Stimulated activated CD8-positive, alpha-beta memory T cell treated with anti-CD3 and anti-CD28 coated beads, Interleukin-15, amount 100 ng/mL, for 48 hours (primary cell): ENCODE results near the gene TOMM22.
"Not testable (repeated sequence)": the region's sequence is repeated elsewhere in the genome, so short reads cannot be mapped to it uniquely, and the experiment has no call there.

ENCODE experiments used
- DNase-seq, 2 donors: peaks; one replicate each; pipeline ENCODE4 v3.0.0-alpha.2; 2020; ENCODE audit warnings: low read depth in 2 of 2

Gene TOMM22

DNA sequence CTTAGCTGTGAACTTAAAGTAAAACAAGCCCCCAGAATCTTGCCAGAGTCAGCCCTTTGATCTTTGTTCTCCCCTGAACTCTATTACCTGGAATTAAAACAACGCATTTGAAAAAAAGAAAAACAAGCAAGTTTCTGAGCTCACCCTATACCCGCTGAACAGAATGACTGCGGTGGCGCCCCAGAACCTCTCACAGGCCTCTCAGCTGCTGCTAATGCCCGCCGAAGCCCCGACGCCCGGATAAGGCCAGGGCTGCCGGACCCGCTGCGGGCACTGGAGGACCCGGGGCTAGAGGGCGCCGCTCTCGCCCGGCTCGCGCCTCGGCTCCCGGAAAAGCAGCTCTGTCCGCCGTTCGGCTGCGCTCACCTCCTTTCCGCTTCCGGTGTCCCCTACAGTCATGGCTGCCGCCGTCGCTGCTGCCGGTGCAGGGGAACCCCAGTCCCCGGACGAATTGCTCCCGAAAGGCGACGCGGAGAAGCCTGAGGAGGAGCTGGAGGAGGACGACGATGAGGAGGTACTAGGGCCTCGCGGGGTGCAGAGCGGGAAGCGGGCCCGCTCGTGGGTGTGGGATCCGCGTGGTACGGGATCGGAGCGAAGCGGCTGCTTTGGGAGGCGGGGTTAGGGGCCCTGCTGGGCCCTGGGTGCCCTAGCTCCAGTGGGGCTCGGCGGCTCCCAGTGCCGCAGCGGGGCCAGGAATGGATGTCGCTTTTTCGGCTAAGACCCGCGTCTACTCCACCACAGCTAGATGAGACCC, at the start of gene TOMM22:
Gene TOMM22, plus strand, starts transcription at position 376 of the 754 bp plus-strand sequence. Its CDS starts 22 bp downstream, at position 398.
- DNase-seq, result peak; percentile 83

DNA sequence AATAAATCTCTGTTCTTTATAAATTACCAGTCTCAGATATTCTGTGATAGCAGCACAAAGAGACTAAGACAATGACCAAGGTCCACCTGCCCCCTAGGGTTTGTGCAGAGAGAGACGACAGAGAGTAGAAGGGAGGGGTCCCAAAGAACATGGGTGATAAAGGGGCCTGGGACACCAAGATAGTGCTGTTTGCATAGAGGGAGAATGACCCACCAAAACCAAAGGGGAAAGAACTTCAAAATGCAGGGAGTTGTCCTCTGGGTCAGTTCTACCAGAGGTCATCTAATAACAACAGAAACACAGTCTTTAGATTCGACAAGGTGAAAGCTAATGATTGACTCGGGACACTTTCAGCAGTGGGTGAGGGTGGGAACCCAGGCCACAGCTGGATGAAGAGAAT, 49.2 kb upstream of the TOMM22 start:
- no peak for DNase-seq

DNA sequence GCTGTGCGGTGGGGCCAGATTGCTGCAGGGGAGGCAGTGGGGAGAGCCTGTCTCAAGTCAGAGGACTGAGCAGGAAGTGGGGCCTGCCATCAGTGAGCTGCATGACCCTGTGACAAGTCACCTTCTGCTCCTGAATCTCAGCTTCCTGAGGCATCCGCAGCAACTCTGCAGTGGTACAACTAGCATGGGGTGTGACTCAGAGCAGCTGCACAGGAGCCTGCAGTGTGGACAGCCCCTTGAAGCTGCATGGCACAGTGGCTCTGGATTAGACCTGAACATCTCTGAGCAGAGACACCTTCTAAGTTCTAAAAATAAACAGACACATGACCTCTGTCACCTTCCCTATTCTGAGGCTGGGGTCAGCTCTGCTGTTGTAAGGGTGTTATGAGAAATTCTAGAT, 43.5 kb upstream of the TOMM22 start:
- no peak for DNase-seq

DNA sequence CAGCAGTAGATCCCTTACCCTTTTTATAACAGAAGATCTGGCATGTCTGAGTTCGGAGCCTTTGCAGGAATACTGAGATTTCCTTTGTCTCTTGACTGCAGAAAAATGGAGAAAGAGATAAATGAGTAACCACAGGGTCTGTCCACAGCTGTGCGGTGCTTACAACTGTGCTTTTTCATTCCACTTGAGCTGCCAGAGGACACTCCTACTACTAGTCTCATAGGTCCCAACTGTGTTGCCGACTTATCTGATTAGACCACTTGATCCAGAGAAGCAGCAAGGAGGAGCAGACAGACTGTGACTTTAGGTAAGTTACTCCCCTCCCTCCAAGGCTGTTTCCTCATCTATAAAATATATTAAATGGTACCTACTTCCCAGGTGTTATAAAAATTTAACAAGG, 43.0 kb upstream of the TOMM22 start:
- DNase-seq, result no peak

GRCh38 chr22:38641476-38642040, 40.2 kb upstream of the TOMM22 start:
- no peak for DNase-seq

GRCh38 chr22:38644245-38644644, 37.5 kb upstream of the TOMM22 start:
- not testable (repeated sequence) for DNase-seq

GRCh38 chr22:38645430-38645829, 36.3 kb upstream of the TOMM22 start:
- no peak for DNase-seq

- no peak for DNase-seq
Measured at GRCh38 chr22:38649841-38650522, 31.8 kb upstream of the TOMM22 start.

GRCh38 chr22:38652859-38653258, 28.9 kb upstream of the TOMM22 start:
- no peak for DNase-seq

DNA sequence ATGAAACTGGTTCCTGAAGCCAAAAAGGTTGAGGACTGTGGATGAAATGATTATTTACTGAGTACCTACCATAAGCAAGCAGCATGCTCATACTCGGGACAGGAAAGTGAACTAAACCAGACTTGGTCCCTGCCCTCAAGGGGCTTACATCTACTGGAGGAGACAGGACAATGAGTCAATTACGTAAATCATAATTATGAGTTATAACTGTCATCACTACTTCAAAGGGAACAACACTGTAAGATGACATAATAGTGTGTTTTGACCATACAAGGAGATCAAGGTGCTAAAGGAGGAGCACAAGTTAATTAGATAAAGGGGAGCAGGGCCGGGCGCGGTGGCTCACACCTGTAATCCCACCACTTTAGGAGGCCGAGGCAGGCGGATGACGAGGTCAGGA, 28.0 kb upstream of the TOMM22 start:
- no peak for DNase-seq

- DNase-seq, result no peak
Measured at GRCh38 chr22:38655519-38656255, 26.1 kb upstream of the TOMM22 start.

- DNase-seq, result peak; percentile 74 to 75
Measured at GRCh38 chr22:38656256-38657044, 25.3 kb upstream of the TOMM22 start, which contains the start of the genes CBY1 and FAM227A. Gene CBY1, plus strand, starts transcription at chr22:38656638. Its CDS starts 11,417 bp downstream, at chr22:38668055. Gene FAM227A, minus strand, starts transcription at chr22:38656392. Its CDS starts 6,224 bp downstream, at chr22:38650168.

DNA sequence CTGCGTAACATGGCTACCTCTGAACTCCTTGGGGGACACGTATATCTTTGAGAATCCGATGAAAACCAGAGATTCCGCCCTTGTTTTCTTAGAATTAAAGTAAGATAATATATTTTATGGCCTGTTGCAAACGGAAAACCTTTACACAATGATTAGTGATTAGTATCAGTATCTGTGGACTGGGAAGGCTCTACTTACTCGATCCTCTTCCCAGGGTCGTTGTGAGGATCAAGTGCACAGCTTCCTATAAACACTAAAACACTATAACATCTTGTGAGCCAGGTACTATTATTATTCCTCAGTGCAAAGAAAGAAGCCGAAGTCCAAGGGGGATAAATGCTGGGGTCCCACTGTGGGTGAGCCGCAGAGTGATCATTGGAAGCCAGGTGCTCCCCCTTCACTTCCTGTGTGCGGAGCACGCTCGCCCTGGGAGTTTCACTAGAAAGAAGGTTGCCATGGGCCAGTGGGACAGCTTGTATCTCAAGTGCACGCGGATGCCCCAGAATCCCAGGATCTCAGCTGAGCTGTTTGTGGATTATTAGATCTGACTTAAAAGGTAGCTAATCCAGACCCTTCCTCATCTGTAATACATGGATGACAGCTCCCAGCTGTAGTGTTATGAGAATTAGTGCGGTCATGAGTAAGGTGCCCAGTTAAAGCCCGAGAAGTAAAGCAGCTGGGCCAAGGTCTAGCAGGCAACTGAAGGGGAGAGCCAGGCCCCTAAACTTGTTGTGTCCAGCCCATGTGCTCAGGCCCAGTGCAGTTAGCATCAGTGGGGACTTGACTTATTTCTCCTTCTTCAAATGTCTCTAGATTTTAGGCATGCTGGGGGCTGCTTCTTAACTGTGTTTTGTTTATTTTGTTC, 24.5 kb upstream of the TOMM22 start:
- DNase-seq, result peak; percentile 19 to 26

GRCh38 chr22:38674888-38675287, 6.9 kb upstream of the TOMM22 start:
- no peak for DNase-seq

DNA sequence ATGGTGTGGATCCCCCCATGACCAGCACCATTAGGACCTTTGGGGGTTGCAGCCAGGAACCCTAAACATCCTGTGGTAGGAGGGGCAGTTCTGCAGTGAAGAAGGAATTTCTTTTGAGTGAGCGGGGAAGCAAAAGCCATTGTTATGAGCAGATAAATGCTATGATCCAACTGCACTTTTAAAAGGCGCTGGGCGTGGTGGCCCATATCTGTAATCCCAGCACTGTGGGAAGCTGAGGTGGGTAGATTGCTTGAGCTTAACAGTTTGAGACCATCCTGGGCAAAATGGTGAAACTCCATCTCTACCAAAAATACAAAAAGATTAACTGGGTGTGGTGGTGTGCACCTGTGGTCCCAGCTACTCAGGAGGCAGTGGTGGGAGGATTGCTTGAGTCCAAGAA, 5.9 kb upstream of the TOMM22 start:
- no peak for DNase-seq

GRCh38 chr22:38684895-38685294, 3.1 kb downstream of the TOMM22 start:
- DNase-seq, result no peak

- DNase-seq, result no peak
Measured at GRCh38 chr22:38685761-38686160, 4.0 kb downstream of the TOMM22 start.

DNA sequence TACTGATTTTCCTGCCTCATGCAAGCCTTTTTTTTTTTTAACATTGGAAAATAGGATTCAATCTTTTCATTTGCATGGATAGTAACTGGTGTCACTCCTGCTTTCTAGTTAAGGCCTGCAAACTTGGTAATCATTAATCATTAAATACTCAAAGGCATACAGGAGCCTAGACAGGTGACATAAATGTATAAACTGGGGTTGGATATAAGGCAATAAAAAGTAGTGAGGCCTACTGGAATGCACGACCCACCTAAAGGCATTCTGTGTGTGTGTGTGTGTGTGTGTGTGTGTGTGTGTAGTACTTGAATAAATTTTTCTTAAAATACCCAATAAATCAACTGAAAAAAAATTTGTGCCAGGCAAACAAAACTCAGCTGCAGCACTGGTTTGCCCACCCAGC, 7.9 kb downstream of the TOMM22 start:
- DNase-seq, result no peak

- DNase-seq, result no peak
Measured at GRCh38 chr22:38694049-38694448, 12.3 kb downstream of the TOMM22 start.

GRCh38 chr22:38694940-38695339, 13.2 kb downstream of the TOMM22 start:
- DNase-seq, result no peak
